GM21528 (cell line): ENCODE measurements around the gene EZR.
"Not testable (repeated sequence)": the region's sequence is repeated elsewhere in the genome, so short reads cannot be mapped to it uniquely, and the experiment has no call there.

Experiments
- ATAC-seq: cut with Tn5 transposase; IDR thresholded peaks from one replicate; pipeline ENCODE4 v1.9.1; 2021; ENCODE audit warnings: mild to moderate bottlenecking, moderate library complexity; ENCODE audit not compliant: unreplicated experiment, low FRiP score

The EZR gene

GRCh38 chr6:158799051-158799792, 19.9 kb downstream of the EZR start:
- no peak for ATAC-seq

GRCh38 chr6:158798311-158798710, 20.9 kb downstream of the EZR start:
- no peak for ATAC-seq

- ATAC-seq = no peak
Measured at GRCh38 chr6:158797331-158798310, 21.5 kb downstream of the EZR start.

- no peak for ATAC-seq
Measured at GRCh38 chr6:158796353-158796752, 22.8 kb downstream of the EZR start.

- ATAC-seq = no peak
Measured at GRCh38 chr6:158795516-158795915, 23.7 kb downstream of the EZR start.

- peak; percentile 50 for ATAC-seq
Measured at GRCh38 chr6:158793432-158793831, 25.7 kb downstream of the EZR start.

- ATAC-seq = not testable (repeated sequence)
Measured at GRCh38 chr6:158792505-158792904, 26.7 kb downstream of the EZR start.

GRCh38 chr6:158791274-158791855, 27.8 kb downstream of the EZR start:
- ATAC-seq = no peak

- peak; percentile 48 for ATAC-seq
Measured at GRCh38 chr6:158789115-158789917, 29.9 kb downstream of the EZR start.

- no peak for ATAC-seq
Measured at GRCh38 chr6:158787395-158787794, 31.8 kb downstream of the EZR start.

- no peak for ATAC-seq
Measured at GRCh38 chr6:158786645-158787304, 32.4 kb downstream of the EZR start.

GRCh38 chr6:158785036-158785435, 34.1 kb downstream of the EZR start:
- ATAC-seq = no peak

- no peak for ATAC-seq
Measured at GRCh38 chr6:158784505-158784904, 34.7 kb downstream of the EZR start.

GRCh38 chr6:158783851-158784250, 35.3 kb downstream of the EZR start:
- no peak for ATAC-seq

- no peak for ATAC-seq
Measured at GRCh38 chr6:158783167-158783450, 36.1 kb downstream of the EZR start.

- no peak for ATAC-seq
Measured at GRCh38 chr6:158782432-158783166, 36.6 kb downstream of the EZR start.

- no peak for ATAC-seq
Measured at GRCh38 chr6:158781692-158782373, 37.3 kb downstream of the EZR start.

GRCh38 chr6:158780988-158781691, 38.0 kb downstream of the EZR start:
- ATAC-seq = no peak
